Measurements from ENCODE around the gene TUBA4A.
A peak's percentile ranks its signal among the peaks of the same experiment; 100 is the strongest.
"Not testable (repeated sequence)": the region's sequence is repeated elsewhere in the genome, so short reads cannot be mapped to it uniquely, and the experiment has no call there.

TUBA4A gene

GRCh38 chr2:219290381-219291171, 36.9 kb upstream of the TUBA4A start:
- H3K36me3 Mint-ChIP-seq (ENCODE audit: low read depth): peaks cover 3% of the 10 kb centered on the region
- H3K27me3 Mint-ChIP-seq: no peaks in the 10 kb centered on the region
- H3K27ac Mint-ChIP-seq: no peak overlapping the region
- peaks cover 14% of the 10 kb centered on the region for H3K4me1 Mint-ChIP-seq (ENCODE audit: low read depth)
- H3K4me3 Mint-ChIP-seq: no peak overlapping the region
- no peaks in the 10 kb centered on the region for H3K9me3 Mint-ChIP-seq

- Mint-ChIP-seq H3K9me3 (no peaks in the 10 kb centered on the region), H3K4me3 (no peak overlapping the region)
Observed at GRCh38 chr2:219289537-219290361, 36.0 kb upstream of the TUBA4A start.

DNA sequence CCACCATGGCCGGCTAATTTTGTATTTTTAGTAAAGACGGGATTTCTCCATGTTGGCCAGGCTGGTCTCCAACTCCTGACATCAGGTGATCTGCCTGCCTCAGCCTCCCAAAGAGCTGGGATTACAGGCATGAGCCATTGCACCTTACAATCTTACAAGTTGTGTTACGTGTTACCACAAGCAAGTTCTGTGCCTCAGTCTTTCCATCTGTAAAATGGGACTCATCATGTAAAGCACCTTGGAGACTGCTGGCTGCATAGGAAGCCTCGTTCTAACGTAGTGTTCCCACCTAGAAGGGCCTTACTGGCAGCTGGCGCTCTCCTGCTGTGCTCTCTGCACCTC, 35.4 kb upstream of the TUBA4A start:
- no peak overlapping the region for H3K4me3 Mint-ChIP-seq
- H3K27ac Mint-ChIP-seq: no peak overlapping the region
- H3K27me3 Mint-ChIP-seq: no peaks in the 10 kb centered on the region
- H3K9me3 Mint-ChIP-seq: no peaks in the 10 kb centered on the region
- peaks cover 3% of the 10 kb centered on the region for H3K4me1 Mint-ChIP-seq (ENCODE audit: low read depth)
- H3K36me3 Mint-ChIP-seq (ENCODE audit: low read depth): peaks cover 3% of the 10 kb centered on the region

More at GRCh38 chr2:219289537-219290361, 36.0 kb upstream of the TUBA4A start:
- H3K36me3 Mint-ChIP-seq (ENCODE audit: low read depth): peaks cover 3% of the 10 kb centered on the region
- no peaks in the 10 kb centered on the region for H3K27me3 Mint-ChIP-seq
- no peak overlapping the region for H3K27ac Mint-ChIP-seq
- H3K4me1 Mint-ChIP-seq (ENCODE audit: low read depth): peaks cover 7% of the 10 kb centered on the region

DNA sequence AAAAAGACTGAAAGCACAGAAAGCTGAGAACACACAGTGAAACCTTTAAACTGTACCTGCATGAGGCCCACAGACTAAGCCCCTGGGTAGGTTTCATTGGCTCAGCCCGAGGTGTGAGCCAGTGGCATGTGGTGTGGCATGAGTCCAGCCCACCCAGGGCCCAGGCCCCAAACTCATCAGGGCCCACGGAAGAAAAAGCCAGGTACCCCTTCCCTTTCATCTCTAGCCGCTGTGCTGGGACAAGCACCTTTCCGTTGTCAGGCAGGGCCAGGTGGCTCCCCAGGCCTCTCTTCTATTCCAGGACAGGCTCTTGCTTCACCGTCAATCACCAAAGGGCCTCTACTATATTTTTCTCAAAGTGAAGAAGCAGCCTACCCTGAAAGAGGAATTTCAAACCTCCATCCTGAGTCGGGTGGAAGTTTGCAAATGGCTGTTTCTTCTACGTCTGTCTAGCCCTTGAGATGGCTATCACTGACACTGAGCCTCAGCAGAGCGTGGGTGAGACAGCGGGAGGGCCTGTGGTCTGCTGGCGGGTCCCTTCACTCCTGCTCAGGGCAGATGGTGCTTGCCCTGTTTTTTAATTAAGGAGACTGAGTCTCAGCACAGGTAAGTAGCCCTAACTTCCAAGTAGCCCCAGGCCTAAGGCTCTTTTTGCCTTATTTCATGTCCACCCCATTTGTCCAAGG, 34.0 kb upstream of the TUBA4A start:
- H3K36me3 Mint-ChIP-seq (ENCODE audit: low read depth): peaks cover 14% of the 10 kb centered on the region
- H3K27ac Mint-ChIP-seq: no peak overlapping the region
- peaks cover 4% of the 10 kb centered on the region for H3K4me1 Mint-ChIP-seq (ENCODE audit: low read depth)
- no peaks in the 10 kb centered on the region for H3K9me3 Mint-ChIP-seq
- no peaks in the 10 kb centered on the region for H3K27me3 Mint-ChIP-seq
- no peak overlapping the region for H3K4me3 Mint-ChIP-seq

DNA sequence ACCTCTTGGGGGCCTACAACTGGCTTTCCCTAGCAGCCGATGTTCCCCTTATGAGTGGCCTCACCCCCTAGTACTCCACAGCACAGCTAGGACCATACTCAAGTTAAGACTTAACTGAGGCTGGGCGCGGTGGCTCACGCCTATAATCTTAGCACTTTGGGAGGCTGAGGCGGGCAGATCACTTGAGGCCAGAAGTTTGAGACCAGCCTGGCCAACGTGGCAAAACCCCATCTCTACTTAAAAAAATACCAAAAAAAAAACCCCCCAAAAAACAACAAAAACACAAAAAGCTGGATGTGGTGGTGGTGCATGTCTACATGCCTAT, 33.4 kb upstream of the TUBA4A start:
- H3K9me3 Mint-ChIP-seq; H3K27me3 Mint-ChIP-seq; H3K4me3 Mint-ChIP-seq; H3K27ac Mint-ChIP-seq; H3K4me1 Mint-ChIP-seq (ENCODE audit: low read depth): not testable (repeated sequence)
- H3K36me3 Mint-ChIP-seq (ENCODE audit: low read depth): peaks cover 19% of the 10 kb centered on the region

- Mint-ChIP-seq H3K27ac (no peak overlapping the region), H3K27me3 (no peaks in the 10 kb centered on the region), H3K4me1 (ENCODE audit: low read depth) (peaks cover 9% of the 10 kb centered on the region), H3K36me3 (ENCODE audit: low read depth) (peaks cover 19% of the 10 kb centered on the region), H3K4me3 (no peak overlapping the region), H3K9me3 (no peaks in the 10 kb centered on the region)
Observed at GRCh38 chr2:219286436-219287115, 32.9 kb upstream of the TUBA4A start.

DNA sequence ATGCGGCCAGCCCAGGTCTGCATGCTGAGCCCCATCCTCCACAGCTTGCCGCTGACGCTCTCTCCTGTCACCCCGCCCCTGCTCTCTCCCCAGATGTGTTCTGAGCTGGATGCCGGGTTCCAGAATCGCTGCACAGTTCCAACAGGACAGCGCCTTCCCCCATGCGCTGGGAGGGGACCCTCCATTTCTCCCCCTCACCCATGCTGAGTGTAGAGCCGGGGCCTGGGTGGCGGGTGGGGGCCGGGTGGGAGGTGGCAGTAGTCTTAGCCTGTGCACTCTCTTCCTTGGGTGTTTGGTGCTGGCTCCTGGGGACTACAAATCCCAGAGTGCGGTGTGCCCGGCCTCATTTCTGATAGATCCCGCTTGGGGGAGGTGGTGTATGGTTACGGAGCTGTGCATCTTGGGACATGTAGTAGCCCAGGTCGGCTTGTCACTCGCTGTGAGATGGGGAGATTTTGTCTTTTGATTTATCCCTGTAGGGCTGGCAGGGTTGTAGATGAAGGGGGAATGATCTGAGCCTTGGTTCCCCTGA, 32.2 kb upstream of the TUBA4A start:
- Mint-ChIP-seq H3K36me3 (ENCODE audit: low read depth) (peaks cover 25% of the 10 kb centered on the region), H3K4me3 (no peak overlapping the region), H3K27ac (no peak overlapping the region), H3K9me3 (no peaks in the 10 kb centered on the region), H3K4me1 (ENCODE audit: low read depth) (peaks cover 15% of the 10 kb centered on the region), H3K27me3 (no peaks in the 10 kb centered on the region)

GRCh38 chr2:219285373-219285735, 31.6 kb upstream of the TUBA4A start:
- peaks cover 27% of the 10 kb centered on the region for H3K36me3 Mint-ChIP-seq (ENCODE audit: low read depth)

GRCh38 chr2:219284501-219285372, 31.0 kb upstream of the TUBA4A start:
- peaks cover 27% of the 10 kb centered on the region for H3K36me3 Mint-ChIP-seq (ENCODE audit: low read depth)
- H3K4me3 Mint-ChIP-seq: no peak overlapping the region
- peaks cover 28% of the 10 kb centered on the region for H3K4me1 Mint-ChIP-seq (ENCODE audit: low read depth)
- H3K27me3 Mint-ChIP-seq: no peaks in the 10 kb centered on the region
- H3K27ac Mint-ChIP-seq: no peak overlapping the region
- H3K9me3 Mint-ChIP-seq: no peaks in the 10 kb centered on the region

More at GRCh38 chr2:219285373-219285735, 31.6 kb upstream of the TUBA4A start:
- H3K27me3 Mint-ChIP-seq: no peaks in the 10 kb centered on the region
- peaks cover 21% of the 10 kb centered on the region for H3K4me1 Mint-ChIP-seq (ENCODE audit: low read depth)
- no peak overlapping the region for H3K4me3 Mint-ChIP-seq
- H3K9me3 Mint-ChIP-seq: no peaks in the 10 kb centered on the region
- no peak overlapping the region for H3K27ac Mint-ChIP-seq

DNA sequence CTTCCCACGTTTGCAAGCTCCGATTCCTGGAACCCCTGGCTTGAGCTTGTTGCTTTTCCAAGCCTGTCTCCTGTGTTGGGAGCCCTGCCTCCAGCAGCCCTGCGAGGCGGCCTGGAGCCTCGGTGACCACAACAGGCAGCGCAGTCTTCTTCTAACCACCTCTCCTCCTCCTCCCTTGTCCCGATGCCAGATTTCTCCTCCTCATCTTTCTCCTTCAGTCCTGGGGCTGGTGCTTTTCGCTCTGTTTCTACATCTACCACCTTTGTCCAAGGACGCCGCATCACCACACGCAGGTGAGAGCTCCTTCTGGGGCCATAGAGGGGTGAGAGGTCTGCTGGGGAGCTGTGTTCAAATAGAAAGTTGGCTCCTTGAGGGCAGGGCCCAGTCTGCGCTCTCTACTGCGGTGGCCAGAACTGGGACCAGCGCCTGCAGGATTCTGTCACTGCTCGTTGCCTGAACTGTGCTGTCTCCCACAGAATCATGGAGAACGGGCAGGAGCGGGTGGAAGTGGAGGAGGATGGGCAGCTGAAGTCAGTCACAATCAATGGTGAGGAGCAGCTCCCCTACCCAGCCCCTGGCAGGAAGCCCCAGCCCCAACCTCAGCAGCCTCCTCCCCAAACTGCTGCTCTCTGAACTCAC, 29.3 kb upstream of the TUBA4A start:
- H3K4me1 Mint-ChIP-seq (ENCODE audit: low read depth): peaks cover 39% of the 10 kb centered on the region
- peak overlapping the region; percentile 6 for H3K27ac Mint-ChIP-seq
- no peak overlapping the region for H3K4me3 Mint-ChIP-seq
- H3K36me3 Mint-ChIP-seq (ENCODE audit: low read depth): peaks cover 27% of the 10 kb centered on the region
- H3K27me3 Mint-ChIP-seq: no peaks in the 10 kb centered on the region
- no peaks in the 10 kb centered on the region for H3K9me3 Mint-ChIP-seq

DNA sequence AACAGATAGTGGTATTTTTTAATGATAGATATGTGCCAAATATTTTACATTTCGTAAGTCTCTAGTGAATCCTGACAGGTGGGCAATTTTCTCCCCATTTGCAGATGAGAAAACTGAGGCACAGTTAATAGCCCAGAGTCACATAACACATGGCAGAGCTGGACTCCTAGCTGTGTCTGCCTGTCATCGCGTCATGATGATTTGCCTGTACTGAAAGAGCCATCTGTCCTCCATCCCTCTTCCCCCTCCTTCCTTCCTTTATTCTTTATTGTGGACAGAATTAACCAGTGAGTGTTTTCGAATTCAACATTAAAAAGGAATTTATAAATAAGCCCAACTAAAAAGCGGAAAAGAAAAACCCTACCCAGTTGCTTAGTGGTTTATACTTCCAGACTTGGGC, 28.7 kb upstream of the TUBA4A start:
- Mint-ChIP-seq H3K27ac (peak overlapping the region; percentile 6), H3K4me3 (no peak overlapping the region), H3K9me3 (no peaks in the 10 kb centered on the region), H3K4me1 (ENCODE audit: low read depth) (peaks cover 46% of the 10 kb centered on the region), H3K27me3 (no peaks in the 10 kb centered on the region), H3K36me3 (ENCODE audit: low read depth) (peaks cover 27% of the 10 kb centered on the region)

GRCh38 chr2:219281588-219281987, 27.9 kb upstream of the TUBA4A start:
- Mint-ChIP-seq H3K36me3 (ENCODE audit: low read depth) (peaks cover 27% of the 10 kb centered on the region), H3K27me3 (no peaks in the 10 kb centered on the region), H3K9me3 (no peaks in the 10 kb centered on the region), H3K4me3 (no peak overlapping the region), H3K27ac (peak overlapping the region; percentile 31), H3K4me1 (ENCODE audit: low read depth) (peaks cover 50% of the 10 kb centered on the region)

- peaks cover 50% of the 10 kb centered on the region for H3K4me1 Mint-ChIP-seq (ENCODE audit: low read depth)
- H3K36me3 Mint-ChIP-seq (ENCODE audit: low read depth): peaks cover 24% of the 10 kb centered on the region
- peak overlapping the region; percentile 92 for H3K4me3 Mint-ChIP-seq
- H3K27ac Mint-ChIP-seq: peak overlapping the region; percentile 93
- H3K9me3 Mint-ChIP-seq: no peaks in the 10 kb centered on the region
- no peaks in the 10 kb centered on the region for H3K27me3 Mint-ChIP-seq
Observed at GRCh38 chr2:219280651-219281050, 26.9 kb upstream of the TUBA4A start.
